Loucy (cell line): ENCODE results near the gene FLVCR1.
"Not testable (repeated sequence)": the region's sequence is repeated elsewhere in the genome, so short reads cannot be mapped to it uniquely, and the experiment has no call there.

Source experiments
- CTCF ChIP-seq: fragments of 200-600 bp; sonication (generic); conservative IDR thresholded peaks from 2 replicates; pipeline ENCODE4 v1.5.1; 2014; ENCODE audit warnings: mild to moderate bottlenecking, antibody characterized with exemption, low read length
- EZH2phosphoT487 ChIP-seq: fragments of 200-600 bp; IDR thresholded peaks from 2 replicates; pipeline ENCODE4 v1.6.1; 2018; ENCODE audit warnings: antibody characterized with exemption, mild to moderate bottlenecking, moderate library complexity, borderline replicate concordance

- TF ChIP-seq EZH2phosphoT487, CTCF: not testable (repeated sequence)
Measured at GRCh38 chr1:212863345-212863744, 5.3 kb downstream of the FLVCR1 start.
